Measurements from ENCODE around the gene CARHSP1.
"Not testable (repeated sequence)": the region's sequence is repeated elsewhere in the genome, so short reads cannot be mapped to it uniquely, and the experiment has no call there.

The CARHSP1 gene

DNA sequence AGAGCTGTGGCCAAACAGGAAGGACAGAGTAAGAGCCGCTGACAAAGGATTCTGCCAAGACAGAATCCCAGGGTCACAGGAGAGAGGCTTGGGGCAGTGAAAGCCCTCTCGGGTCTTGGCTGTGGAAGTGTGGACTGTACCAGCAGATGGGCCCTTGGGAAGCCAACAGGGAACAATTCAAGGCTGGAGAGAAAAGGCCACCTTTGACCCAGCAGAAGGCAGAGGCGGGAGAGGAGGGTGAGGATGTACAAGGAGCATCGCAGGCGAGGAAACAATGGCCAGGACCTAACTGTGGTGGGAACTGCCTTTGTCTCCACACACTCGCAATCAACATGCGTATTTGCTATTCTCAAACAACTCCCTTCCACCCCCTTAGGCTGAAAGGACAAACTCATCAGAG, 15.7 kb downstream of the CARHSP1 start:
- no peak for DNase-seq

DNA sequence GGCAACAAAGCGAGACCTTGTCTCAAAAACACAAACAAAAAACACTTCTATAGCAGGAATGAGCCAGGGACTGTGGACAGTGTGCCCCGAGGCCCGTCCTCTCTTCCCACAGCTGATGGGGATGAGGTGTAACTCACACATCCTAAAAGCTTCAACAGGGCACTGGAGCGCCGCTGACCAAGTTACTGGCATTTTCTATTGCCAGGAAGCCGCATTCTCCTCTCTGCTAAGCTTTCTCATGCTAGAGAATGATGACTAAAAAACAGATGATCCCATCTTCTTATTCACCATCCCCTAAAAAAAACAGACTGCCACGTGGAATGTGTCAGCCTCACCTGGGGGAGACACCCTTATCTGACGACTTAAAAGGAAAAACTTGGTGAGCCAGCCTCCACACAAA, 16.3 kb downstream of the CARHSP1 start:
- DNase-seq: no peak

DNA sequence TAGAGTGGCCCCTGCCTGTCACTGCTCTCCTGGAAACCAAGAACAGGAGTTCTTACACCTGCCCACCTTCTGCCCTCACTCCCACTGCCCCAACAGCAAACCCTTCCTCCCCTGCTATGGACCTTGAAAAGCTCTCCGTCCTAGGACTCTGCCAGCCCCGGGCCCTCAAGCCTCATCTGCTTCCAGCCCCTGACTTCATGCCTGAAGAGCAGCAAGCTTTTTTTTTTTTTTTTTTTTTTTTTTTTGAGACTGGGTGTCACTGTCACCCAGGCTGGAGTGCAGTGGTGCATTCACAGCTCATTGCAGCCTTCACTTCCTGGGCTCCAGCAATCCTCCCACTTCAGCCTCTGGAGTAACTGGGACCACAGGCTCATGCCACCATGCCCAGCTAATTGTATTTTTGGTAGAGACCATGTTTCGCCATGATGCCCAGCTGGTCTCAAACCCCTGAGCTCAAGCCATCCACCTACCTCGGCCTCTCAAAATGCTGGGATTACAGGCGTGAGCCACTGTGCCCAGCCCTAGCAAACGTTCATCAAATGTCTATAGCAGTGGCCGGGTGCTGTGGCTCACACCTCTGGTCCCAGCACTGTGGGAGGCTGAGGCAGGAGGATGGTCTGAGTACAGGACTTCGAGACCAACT, 16.9 kb downstream of the CARHSP1 start:
- DNase-seq: no peak

DNA sequence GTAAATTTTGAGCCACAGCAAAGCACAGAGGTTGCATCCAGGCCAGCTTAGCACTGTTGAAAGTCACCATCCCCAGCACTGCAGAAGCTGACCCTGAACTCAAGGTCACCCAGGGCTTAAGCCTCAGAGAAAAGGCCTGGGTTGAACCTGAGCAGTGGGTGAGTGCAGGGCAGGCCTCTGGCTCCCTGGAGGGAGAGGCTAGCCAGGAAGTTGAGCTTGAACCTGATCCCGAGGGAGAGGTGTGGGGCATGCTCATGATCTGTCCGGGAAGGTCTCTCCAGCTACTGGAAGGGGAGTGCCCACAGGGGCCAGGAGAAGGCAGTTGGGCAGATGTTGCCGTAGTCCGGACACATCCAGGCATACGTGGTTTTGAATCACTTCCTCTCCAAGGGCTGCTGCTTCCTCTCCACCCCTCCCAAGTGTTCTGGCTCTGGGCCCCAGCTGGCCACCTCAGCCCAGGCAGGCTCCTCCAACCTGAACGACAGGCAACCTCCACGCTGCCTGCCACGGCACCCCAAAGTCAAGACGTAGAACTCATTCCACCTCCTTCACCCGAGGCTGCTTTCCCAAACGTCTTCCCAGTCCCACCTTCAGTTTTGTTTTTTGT, 18.4 kb downstream of the CARHSP1 start:
- DNase-seq: no peak

DNA sequence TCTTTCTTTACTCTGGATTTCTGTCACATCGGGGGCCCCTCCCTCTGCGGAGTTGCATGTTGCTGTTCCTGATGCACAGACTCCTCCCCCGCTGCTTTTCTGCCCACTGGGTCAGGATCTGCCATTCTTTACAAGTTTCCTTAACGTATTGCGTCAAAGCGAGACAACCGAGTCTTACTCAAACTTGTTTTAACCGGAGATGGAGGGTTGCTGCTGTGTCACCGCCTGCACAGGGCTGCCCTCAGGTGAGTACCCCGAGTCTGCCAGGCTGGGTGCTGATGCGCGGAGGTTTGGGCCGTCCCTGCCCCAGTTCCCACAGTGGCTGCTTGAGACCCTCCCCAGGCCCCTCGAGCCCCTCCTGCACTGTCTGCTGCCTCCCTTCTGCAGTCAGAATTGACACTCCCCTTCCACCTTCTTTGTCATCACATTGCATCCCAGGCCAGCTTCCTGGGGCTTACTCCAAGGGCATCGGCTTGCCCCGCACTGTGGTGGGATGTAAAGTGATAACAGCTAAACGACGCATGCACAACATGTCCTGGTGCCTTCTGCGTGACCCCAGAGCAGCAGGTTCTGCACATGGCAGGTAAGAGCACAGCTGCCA, 19.3 kb downstream of the CARHSP1 start:
- DNase-seq: no peak

DNA sequence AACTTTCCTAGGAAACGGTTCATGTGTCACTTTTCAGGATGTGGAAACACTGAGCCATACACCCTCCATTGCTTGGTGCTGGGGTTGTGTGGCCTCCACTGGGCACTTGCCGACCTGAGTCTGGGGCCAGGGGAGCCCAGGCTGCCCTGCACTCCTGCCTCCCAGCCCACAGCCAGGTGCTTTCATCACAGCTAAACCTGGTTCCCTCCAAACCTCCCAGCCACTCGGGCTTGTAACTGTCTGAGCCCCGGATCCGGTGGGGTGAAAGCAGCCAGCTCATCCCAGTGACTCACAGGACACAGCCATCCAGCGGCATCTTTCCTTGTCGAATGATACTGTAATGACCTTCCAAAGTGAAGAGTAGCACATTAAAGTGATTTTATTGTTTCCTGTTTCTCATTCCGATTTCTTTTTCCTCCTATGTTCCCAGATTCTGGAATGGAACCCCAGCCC, 19.8 kb downstream of the CARHSP1 start:
- no peak for DNase-seq

DNA sequence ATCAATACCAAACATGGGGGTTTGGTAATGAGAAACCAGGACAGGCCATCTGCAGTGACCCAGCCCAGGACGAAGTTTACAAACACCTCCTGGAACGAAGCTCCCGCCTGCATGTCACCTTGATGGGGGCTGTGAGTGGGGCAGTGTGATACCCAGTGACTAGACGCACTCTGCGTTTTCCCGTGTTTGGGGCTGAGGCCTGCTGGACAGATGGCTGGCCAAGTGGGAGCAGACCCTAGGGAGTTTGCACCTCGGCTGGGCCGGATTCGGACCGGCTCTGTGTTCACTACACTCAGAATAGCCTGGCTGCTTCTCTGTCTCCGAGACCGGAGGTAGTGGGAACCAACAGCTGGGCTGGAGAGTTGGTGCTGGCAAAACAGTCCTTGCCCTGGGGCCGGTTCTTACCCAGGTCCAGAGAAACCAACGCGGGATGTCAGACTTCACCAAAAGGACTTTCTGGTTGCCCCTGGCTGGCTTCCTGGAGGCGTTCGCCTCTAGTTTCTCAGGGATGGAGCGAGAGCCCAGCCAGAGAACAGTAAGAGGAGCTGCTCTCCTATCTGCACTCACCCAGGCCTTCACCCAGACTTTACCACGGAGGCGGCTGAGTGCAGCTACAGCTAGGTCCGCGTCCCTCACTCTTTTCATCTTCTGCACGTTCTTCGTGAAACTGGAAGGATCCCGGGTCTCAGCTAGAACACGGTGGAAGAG, 20.4 kb downstream of the CARHSP1 start:
- DNase-seq: no peak

DNA sequence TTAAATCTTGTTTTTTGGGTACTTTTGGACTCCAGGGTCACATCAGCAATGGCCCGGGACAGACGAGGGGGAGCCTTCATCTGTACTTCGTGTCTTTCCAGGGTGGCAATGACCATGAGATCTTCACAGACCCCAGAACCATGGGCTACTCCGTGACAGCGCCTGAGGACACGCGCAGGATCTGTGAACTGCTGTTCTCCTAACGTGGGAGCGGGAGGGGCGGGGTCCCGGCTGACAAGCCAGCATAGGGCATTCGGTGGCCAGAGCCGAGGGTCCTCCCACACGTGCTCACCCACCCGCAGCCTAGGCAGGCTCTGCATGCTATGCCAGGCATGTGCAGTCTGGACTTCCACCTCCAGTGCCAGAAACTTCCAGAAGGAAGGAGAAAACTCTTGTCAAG, 21.2 kb downstream of the CARHSP1 start:
- no peak for DNase-seq

DNA sequence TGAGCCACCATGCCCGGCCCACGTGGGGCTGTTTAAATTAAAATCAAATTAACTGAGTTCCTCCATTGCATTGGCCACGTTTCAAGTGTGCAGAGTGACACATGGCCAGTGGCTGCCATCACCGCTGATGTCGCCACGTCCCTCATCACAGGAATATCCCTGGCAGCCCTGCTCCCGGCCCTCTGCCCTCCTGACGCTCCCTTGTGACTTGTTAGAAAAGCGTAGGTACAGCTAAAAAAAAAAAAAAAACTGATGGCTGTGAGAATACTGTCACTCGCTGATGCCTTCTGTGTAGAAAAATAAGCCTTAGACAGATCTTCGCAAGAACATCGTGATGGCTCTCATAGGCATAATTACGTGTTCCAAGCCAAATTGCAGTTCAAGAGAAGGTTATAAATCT, 21.7 kb downstream of the CARHSP1 start:
- DNase-seq: no peak

DNA sequence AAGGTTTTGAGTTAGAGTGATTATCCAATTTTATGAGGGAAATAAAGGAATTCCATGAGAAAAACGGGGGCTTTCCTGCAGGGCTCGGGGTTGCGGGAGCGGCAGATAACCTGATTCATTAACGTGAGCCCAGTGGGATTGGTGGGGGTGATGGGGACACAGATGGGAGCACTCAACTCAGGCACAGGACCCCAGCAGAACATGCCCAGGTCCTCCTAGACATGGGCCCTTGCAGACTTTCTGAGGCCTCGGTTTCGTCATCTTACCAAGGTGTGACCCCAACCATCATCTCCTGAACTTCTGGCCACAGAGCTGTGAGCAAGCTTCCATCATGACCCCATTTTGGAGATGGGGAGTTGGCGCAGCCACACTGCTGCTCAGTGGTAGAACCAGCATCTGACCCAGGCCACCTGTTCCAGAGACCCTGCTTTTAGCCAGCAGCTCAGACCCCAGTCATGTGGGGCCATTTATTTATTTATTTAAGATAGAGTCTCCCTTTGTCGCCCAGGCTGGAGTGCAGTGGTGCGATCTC, 22.3 kb downstream of the CARHSP1 start:
- no peak for DNase-seq

DNA sequence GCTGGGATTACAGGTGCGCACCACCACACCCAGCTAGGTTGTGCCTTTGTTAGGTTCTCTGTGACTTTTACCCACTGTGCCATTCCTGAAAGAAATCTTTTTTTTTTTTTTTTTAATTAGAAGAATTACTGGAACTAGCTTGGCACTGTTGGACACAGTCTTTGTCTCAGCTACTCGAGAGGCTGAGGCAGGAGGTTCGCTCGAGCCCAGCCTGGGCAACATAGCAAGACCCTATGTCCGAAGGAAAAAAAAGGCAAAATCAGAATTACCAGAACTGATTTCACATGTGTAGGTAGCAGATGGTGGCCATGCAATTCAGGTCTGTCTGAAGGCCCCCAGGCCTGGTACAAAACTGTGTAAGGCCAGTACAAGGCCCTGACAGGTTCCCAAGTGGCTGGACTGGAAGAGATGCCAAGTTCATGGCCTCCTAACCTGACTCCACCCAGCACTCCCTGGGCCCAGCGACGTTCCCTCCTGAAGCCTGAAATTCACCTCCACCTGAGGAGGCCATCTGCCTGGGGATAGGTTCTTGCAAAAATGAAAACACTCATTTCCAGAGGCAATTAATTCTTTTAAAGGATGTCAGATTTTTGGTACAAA, 23.0 kb downstream of the CARHSP1 start:
- DNase-seq: no peak

DNA sequence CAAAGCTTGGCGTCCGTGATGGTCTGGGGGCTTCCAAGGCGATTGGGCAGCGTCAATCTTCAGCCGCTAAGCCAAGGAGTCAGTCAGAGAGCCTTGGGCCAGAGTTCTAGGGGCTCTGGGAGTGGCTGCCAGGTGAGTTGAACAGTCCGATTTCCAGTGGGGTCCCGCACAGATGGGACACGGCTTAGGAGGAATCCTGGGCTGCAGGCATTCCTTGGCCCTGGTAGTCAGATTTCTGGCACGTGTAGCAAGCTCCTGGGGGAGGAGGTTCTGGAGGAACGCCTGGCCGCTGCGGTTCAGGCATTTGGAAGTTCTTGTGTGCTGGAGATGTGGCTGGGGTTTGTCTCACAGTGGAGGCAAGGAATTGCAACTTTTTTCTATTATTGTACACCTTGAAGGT, 25.5 kb downstream of the CARHSP1 start:
- not testable (repeated sequence) for DNase-seq

DNA sequence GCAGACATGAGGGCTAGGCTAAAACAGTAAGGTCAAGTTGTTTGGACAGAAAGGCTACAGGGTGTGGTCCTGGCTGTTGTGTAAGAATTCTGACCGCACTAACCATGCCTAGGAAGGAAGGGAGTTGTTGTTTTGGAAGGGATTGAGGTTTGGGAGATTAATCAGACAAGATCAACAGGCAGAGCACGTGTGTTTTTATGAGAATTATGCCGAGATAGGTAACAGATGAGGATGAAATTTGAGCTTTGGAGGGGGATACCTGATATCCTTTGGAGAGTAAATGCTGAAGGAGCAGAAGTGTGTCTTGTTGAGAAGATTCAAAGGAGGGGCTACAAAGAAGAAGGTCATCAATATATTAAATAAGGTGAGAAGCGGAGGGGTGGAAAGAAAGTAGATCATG, 26.8 kb downstream of the CARHSP1 start:
- not testable (repeated sequence) for DNase-seq

DNA sequence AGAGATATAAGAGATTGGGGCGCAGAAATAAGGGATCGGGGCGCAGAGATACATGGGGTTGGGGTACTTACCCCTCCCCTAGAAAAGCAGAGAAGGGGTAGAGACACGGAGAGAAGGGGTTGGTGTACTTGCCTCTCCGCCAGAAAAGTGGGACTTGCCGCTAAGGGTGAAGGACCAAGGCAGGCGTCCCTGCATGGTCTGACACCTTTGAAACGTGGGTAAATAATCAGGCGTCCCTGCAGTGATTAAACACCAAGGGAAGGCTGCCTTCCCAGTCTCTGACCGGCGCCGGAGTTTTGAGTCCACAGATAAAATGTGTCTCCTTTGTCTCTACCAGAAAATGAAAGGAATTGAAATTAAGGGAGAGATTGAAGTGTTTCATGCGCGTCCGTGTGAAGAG, 31.2 kb downstream of the CARHSP1 start:
- not testable (repeated sequence) for DNase-seq

DNA sequence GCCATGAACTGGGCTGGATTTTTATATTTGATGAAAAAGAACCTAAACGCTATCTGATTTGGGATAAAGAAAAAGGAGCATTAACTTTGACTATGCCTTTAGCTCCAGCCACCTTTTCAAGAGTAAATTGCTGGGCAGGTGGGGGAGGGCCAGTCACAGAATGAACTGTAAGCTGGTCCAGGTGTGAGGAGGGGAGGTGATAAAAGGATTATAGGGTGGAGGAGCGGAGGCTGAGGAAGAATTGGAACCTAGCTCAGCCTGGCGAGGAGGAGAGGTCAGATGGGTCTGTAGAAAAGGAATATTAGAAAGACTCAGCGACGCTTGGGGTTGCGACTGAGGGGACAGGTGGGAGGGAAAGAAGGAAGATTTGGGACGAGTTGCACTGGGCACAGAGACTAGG, 32.0 kb downstream of the CARHSP1 start:
- DNase-seq: not testable (repeated sequence)

DNA sequence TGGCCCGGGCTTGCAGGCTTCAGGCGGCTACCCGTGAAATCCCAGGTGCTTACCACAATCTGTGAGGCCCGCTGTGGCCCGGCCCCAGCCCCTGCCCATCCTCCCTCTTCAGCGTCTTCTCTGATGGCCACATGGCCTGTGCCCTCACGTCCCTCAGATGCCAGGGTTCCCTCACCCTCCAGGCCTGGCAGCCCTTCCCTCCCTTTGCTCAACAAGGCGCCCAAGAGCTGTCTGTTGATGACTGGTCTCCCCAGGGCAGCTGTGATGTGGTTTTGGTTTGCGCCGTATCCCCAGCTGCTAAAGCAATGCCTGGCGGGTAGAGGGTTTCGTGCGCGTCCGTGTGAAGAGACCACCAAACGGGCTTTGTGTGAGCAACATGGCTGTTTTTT, 36.1 kb downstream of the CARHSP1 start:
- no peak for DNase-seq

DNA sequence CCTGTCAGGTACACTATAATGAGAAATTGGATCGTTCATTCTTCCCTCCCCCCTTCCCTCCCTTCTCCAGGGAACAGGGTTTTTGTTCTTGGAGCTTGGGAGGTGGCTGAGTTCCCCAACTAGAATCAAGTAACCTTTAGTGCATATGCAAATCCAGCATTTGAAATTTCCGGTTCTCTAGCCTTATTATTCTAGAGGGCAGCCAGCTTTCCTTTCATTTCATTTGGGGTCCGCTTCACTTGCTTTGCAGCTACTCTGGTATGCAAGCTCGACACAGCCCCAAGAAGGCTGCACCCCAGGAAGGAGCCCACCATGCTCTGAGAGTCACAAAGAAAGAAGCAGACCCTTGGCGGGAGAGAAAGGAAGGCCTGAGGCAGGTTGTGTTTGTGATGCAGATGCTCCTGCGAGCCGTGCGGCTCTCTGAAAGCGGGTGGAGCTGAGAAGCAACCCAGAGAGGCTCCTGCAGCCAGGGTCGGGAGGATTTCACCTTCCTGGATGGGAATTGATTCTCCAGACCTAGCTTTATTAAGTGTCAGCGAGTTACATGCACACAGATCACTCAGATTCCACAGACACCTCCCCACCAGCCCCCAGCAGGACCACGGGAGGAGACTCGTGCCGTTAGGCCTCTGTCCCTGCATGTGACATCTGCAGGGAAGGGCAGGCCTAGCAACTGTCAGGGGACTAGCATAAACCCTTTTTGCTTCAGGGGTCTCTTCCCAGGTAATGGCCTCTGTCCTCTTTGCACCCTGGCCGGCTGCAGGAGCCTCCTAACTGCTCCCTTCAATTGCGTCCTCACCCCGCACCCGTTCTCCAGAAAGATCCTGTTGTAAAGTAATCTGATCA, 36.7 kb downstream of the CARHSP1 start:
- no peak for DNase-seq

DNA sequence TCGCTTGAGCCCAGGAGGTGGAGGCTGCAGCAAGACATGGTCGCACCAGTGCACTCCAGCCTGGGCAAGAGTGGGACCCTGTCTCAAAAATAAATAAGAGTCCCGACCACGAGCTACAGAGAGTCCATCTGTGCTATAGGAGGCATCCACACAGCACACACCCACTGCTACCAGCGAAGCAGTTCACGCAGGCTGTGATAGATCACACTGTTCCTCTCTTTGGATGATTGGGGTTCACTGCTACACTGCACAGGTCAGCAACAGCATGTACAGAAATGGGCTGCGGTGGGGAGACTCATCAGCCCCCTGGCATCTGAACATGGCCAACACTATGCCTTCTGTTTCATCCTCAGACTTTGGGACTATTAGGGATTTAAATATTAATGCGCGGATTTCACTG, 37.4 kb downstream of the CARHSP1 start:
- DNase-seq: no peak

DNA sequence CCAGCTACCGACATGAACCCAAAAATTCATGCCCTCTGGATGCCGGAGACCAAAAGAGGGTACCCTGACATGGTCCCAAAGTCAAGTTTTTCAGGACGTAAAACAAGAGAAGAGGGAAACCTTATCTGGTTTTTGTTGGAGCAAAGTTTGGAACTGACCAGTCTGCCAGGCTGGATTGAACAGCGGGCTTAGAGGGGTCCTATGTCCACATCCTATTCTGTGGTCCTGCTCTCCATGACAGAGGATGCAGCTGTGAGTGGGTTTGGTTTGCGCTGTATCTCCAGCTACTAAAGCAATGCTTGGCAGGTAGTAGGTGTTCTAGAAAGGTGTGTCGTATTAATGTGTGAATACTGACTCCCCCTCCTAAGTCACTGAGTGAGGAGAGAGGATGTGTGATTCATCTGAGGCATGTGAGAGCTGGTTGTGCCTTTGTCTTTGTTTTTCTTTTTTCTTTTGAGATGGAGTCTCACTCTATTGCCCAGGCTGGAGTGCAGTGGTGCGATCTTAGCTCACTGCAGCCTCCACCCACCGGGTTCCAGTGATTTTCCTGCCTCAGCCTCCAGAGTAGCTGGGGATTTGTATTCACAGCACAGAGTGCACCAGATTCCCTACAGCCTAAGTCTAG, 40.2 kb downstream of the CARHSP1 start:
- no peak for DNase-seq

DNA sequence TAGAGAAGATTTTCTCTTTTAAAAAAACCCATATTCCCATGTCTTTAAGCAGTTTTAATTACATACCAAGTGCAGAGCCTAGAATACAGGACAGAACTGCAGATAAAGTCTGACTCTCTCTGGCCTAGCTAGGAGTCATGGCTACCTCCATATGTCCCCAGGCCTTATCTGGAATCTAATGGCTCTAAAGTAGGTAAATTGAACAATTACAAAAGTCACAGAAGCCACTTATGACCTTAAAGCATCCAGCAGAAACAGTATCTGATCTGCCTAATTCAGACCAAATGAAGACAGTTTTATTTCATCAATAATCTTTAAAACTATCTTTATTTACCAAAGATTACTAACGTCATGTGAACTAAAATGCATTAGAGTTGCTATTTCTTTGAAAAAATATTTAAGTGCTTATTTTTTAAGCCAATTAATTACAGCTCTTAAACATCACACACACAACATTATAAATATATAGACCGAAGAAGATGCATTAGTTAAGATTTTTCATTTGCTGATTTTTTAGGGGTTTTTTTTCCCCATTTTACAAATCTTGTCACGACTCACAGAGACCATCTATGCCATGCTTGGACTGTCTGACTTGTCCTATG, 42.4 kb downstream of the CARHSP1 start:
- DNase-seq: no peak

DNA sequence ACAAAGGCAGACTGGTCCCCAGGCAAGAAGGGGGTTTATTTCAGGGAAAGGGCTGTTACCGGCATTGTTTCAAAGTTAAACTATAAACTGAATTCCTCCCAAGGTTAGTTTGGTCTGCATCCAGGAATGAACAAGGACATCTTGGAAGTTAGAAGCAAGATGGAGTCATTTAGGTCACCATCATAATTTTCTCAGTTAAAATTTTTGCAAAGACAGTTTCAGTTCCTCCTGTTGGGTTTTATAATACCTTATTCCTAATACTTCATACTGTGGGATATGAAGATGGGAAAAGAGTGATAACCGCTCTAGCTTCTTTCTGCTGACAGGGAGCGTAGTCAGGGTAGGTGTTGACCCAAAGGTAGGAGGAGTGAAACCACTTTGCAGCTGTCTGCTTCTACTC, 46.4 kb downstream of the CARHSP1 start:
- no peak for DNase-seq
